Measurements from ENCODE around the gene SEMA6D.

- no peak for TF ChIP-seq POLR2AphosphoS5 (IDR thresholded peaks at IDR 0.05; ENCODE audit: insufficient read depth, low read depth, low read length)
- no peak for TF ChIP-seq POLR2A (IDR thresholded peaks at IDR 0.05; ENCODE audit: low read depth, low read length)
- TF ChIP-seq CTCF (IDR thresholded peaks at IDR 0.05; ENCODE audit: extremely low read depth in 1 of 2, insufficient read depth in 1 of 2, low read depth in 1 of 2, low read length in 2 of 2) = no peak
- TF ChIP-seq JUN (IDR thresholded peaks at IDR 0.05; ENCODE audit: borderline replicate concordance, insufficient read depth, insufficient read length, low read depth) = no peak
- no peak for TF ChIP-seq EZH2 (IDR thresholded peaks at IDR 0.05; ENCODE audit: borderline replicate concordance, low read depth, low read length, severe bottlenecking)
- TF ChIP-seq MYC (IDR thresholded peaks at IDR 0.05; ENCODE audit: low read depth, low read length) = no peak
Observed at GRCh38 chr15:47764666-47765065, 47.4 kb downstream of the SEMA6D start.

All from endothelial cell of umbilical vein (primary cell).